ENCODE measurements around the gene GRID2. TPM values are rescaled to one million over a fixed set of nuclear protein-coding genes. Genes with fewer than 3 reads are reported as not detected.

The GRID2 gene
- total RNA-seq, 6 experiments from 2014 or later = not detected

- DNase-seq (no peak), ATAC-seq (no peak)
- Histone ChIP-seq H3K27me3 (no peaks in the 10 kb centered on the region), H3K36me3 (no peaks in the 10 kb centered on the region), H3K9me3 (no peaks in the 10 kb centered on the region), H3K4me3 (no peak overlapping the region), H3K27ac (no peak overlapping the region), H3K4me1 (no peaks in the 10 kb centered on the region)
- TF ChIP-seq POLR2A (IDR thresholded peaks at IDR 0.05) (no peak), CTCF (IDR thresholded peaks at IDR 0.05) (no peak)
- intact Hi-C loops (cut with DNase I) = no loop called here
- WGBS (ENCODE audit: insufficient coverage, low coverage, low lambda C conversion rate, missing lambda C conversion rate) = 19% methylated on average over 1 of the region's 1 CpG
Observed at GRCh38 chr4:93605163-93605562, 1301.4 kb downstream of the GRID2 start.

- Histone ChIP-seq H3K4me3 (no peak overlapping the region), H3K36me3 (no peaks in the 10 kb centered on the region), H3K4me1 (no peaks in the 10 kb centered on the region), H3K27me3 (no peaks in the 10 kb centered on the region), H3K27ac (no peak overlapping the region), H3K9me3 (no peaks in the 10 kb centered on the region)
- intact Hi-C loops (cut with DNase I) = no loop called here
- TF ChIP-seq CTCF (IDR thresholded peaks at IDR 0.05) (no peak), POLR2A (IDR thresholded peaks at IDR 0.05) (no peak)
- WGBS (ENCODE audit: insufficient coverage, low coverage, low lambda C conversion rate, missing lambda C conversion rate) = 57% methylated on average over 3 of the region's 4 CpGs
- DNase-seq = no peak
- ATAC-seq = no peak
Observed at GRCh38 chr4:93617606-93618005, 1313.8 kb downstream of the GRID2 start.

- Histone ChIP-seq H3K9me3 (no peaks in the 10 kb centered on the region), H3K27ac (no peak overlapping the region), H3K36me3 (no peaks in the 10 kb centered on the region), H3K27me3 (no peaks in the 10 kb centered on the region), H3K4me3 (no peak overlapping the region), H3K4me1 (no peaks in the 10 kb centered on the region)
- no peak for TF ChIP-seq CTCF (IDR thresholded peaks at IDR 0.05)
- TF ChIP-seq POLR2A (IDR thresholded peaks at IDR 0.05) = no peak
- DNase-seq (no peak), ATAC-seq (no peak)
- intact Hi-C loops (cut with DNase I) = no loop called here
Observed at GRCh38 chr4:93633721-93634120, 1330.0 kb downstream of the GRID2 start.

GRCh38 chr4:93635943-93636342 lies 1332.2 kb downstream of the GRID2 start:
- Histone ChIP-seq H3K4me3 (no peak overlapping the region), H3K4me1 (no peaks in the 10 kb centered on the region), H3K27ac (no peak overlapping the region), H3K9me3 (no peaks in the 10 kb centered on the region), H3K36me3 (no peaks in the 10 kb centered on the region), H3K27me3 (no peaks in the 10 kb centered on the region)
- no peak for TF ChIP-seq CTCF (IDR thresholded peaks at IDR 0.05)
- no peak for TF ChIP-seq POLR2A (IDR thresholded peaks at IDR 0.05)
- intact Hi-C loops (cut with DNase I) = no loop called here
- ATAC-seq (no peak), DNase-seq (no peak)

- Histone ChIP-seq H3K36me3 (no peaks in the 10 kb centered on the region), H3K4me3 (no peak overlapping the region), H3K27ac (no peak overlapping the region), H3K9me3 (peaks cover 0 to 2% (median 0%) of the 10 kb centered on the region in 4 donors), H3K4me1 (no peaks in the 10 kb centered on the region), H3K27me3 (no peaks in the 10 kb centered on the region)
- DNase-seq = no peak
- intact Hi-C loops (cut with DNase I) = no loop called here
- ATAC-seq = no peak
- WGBS (ENCODE audit: insufficient coverage, low coverage, low lambda C conversion rate, missing lambda C conversion rate) = 35% methylated on average over 3 of the region's 3 CpGs
- no peak for TF ChIP-seq POLR2A (IDR thresholded peaks at IDR 0.05)
- TF ChIP-seq CTCF (IDR thresholded peaks at IDR 0.05) = no peak
Observed at GRCh38 chr4:93645120-93645519, 1341.4 kb downstream of the GRID2 start.
